Measurements from ENCODE around the gene CTLA4.

Gene CTLA4

DNA sequence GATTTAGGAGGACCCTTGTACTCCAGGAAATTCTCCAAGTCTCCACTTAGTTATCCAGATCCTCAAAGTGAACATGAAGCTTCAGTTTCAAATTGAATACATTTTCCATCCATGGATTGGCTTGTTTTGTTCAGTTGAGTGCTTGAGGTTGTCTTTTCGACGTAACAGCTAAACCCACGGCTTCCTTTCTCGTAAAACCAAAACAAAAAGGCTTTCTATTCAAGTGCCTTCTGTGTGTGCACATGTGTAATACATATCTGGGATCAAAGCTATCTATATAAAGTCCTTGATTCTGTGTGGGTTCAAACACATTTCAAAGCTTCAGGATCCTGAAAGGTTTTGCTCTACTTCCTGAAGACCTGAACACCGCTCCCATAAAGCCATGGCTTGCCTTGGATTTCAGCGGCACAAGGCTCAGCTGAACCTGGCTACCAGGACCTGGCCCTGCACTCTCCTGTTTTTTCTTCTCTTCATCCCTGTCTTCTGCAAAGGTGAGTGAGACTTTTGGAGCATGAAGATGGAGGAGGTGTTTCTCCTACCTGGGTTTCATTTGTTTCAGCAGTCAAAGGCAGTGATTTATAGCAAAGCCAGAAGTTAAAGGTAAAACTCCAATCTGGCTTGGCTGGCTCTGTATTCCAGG, at the start of gene CTLA4:
TSS of gene CTLA4 (plus strand) at position 211 of the 640 bp plus-strand sequence. CDS start at position 383, 172 bp downstream.
- no peak for FAIRE-seq

GRCh38 chr2:203818656-203819055, 48.9 kb upstream of the CTLA4 start:
- FAIRE-seq, result no peak

DNA sequence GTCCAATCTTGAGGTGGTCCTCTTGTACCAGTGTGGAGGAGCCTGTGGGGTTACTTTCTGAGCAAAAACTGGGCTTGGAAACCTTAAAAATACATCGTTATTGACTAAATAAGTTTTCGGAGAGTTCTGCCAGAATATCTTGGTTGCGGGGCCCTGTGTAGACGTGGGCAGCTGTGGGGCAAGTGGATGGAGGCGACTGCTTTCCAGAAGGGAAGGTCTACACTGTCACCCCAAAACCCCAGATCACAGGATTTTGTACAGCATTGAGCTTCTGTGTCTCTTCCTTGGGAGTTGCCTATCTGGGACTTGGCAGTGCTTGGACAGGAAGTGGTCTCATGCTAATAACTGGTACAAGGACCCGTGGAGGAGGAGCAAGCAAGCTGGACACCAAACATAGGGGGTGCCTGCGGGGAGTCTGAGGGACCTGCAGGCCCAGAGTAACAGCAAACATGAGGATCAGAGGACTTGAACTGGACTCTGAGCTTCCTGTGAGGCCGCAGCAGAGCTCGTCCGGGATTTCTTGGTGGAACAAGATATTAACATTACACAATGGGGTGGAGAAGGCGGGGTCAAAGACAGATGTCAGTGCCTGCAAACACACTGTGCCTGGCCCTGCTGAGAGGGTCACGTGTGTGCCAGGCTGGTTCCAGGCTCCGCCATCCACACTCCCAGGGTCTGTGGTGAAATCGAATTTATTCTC, 48.0 kb upstream of the CTLA4 start:
- no peak for FAIRE-seq

GRCh38 chr2:203820969-203821368, 46.6 kb upstream of the CTLA4 start:
- FAIRE-seq, result no peak

DNA sequence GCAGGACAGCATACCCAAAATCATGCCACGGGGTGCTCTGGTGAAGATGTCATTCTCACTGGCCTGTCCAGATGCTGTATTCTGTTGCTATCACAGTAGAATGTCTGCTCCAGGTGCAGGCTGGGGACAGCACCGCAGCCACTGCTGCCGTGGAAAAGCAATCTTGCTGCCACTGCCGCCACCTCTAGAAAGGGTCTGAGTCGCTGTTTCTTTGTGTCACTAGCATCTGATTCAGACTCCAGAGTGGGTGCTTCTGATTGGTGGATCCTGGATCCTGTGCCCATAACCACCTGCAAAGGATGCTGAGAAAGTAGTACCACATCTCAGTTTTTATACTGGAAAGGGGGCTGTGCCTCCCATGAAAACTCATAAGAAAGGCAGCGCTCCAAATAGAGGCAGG, 45.3 kb upstream of the CTLA4 start:
- no peak for FAIRE-seq

GRCh38 chr2:203823173-203823572, 44.4 kb upstream of the CTLA4 start:
- no peak for FAIRE-seq

DNA sequence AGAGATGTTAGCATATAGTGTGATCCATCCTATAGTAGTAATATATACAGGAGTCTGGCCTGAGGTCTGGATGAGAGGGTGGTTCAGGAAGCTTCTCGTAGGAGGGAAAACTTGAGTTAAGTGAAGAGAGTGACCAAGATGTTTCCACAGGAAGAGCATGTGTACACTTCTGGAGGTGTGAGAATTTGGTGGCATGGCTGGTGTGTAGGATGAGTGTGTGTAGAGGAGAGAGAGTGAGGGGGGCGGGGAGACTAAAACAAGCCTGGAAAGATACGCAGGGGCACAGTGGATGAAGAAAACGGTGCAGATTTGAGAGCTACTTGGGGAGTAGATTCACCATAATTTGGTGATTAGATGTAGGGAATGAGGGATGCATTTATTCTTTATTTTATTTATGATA, 43.5 kb upstream of the CTLA4 start:
- no peak for FAIRE-seq

DNA sequence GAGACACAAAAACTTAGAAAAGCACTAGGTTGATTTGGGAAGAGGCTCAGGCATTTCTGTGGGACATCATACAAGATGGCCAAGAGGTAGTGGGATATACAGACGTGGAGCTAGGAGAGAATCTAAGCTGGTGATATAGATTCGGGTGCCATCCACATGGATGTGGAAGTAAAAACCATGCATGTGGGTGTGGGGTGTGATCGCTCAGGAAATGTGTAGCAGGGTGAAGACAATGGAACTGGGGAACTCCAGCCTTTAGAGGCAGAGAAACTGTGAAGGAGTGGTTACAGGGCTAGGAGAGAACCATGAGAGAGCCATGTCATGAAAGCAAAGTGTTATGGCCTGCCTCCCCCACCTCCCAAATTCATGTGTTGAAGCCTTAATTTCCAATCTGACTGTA, 43.0 kb upstream of the CTLA4 start:
- FAIRE-seq, result no peak

- FAIRE-seq, result no peak
Observed at GRCh38 chr2:203826704-203827103, 40.9 kb upstream of the CTLA4 start.

DNA sequence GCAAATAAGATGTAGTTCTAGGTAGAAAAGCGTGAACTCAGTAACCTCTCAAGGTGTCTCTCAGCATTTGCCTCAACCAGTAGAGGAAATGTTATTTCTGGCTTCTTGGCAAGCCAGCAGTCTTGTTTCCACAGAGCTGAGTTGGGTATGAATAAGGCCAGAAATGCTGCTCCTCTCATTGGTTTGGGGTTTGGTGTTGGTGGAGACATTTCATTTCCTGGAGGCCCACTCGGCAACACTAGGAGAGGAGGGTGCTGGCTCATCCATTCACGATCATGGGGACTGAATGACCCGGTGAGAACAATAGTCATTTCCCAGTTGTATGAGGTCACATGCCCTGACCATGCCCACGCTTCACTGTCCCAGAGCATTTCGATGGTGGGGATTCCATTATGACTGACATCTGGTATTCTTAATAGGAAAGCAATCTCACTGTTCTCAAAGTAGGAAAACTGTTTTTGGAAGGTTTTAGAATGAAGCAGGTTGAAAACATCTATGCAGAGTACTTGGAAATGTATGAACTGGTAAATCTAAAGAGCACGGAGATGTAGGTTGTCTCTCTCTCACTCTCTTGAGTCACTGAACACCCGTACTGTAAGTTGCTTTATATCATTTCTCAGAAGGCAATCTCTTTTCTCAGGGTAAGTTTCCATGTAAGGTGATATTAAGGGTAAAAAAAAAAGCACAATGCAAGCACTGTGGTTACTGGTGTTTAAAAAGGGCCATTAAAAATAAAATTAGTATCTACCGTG, 37.1 kb upstream of the CTLA4 start:
- no peak for FAIRE-seq

DNA sequence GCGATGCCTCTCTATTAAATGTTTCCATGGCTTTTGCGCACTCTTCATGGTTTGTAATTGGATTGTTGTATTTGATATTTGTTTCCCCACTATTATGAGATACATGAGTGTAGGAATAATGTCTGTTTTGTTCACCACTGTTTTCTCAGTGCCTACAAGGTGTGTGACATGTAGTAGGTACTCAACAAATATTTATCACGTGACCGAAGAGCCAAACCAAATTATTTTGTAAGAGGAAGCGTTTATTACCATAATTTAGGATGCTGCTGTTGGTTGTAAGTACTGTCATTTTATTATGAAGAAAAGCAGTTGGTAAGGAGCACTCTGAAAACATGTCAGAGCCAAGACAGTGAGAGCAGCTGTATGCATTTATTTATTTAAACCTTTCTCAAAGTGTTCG, 32.2 kb upstream of the CTLA4 start:
- FAIRE-seq, result no peak

- no peak for FAIRE-seq
Observed at GRCh38 chr2:203835892-203836800, 31.4 kb upstream of the CTLA4 start.

DNA sequence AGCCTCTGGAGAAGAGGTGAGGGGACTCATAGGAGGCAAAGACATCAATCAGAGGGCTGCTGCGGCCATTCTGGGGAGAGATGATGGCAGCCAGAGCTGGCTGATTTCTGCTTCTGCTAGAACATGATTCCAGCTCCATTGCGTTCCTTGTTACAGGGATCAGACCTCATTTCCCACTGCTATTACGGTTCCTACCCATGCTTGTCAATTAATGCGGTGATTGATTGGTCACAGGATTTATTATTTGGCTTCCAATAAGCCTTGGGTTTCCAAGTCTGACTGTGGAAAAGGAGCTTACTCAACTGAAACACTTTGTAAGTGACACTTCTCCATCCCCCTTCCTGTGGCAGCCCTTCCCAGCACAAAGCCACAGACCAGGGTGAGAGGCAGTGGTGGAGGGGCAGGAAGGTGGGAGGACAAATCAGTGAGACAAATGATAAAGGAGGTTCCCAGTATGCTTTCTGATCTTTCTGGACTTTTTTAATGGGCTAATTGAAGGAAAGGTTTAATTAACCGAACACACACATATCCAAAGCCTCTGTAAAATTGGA, 26.8 kb upstream of the CTLA4 start:
- no peak for FAIRE-seq

GRCh38 chr2:203841654-203842053, 25.9 kb upstream of the CTLA4 start:
- no peak for FAIRE-seq

- FAIRE-seq, result no peak
Observed at GRCh38 chr2:203842373-203842772, 25.2 kb upstream of the CTLA4 start.

DNA sequence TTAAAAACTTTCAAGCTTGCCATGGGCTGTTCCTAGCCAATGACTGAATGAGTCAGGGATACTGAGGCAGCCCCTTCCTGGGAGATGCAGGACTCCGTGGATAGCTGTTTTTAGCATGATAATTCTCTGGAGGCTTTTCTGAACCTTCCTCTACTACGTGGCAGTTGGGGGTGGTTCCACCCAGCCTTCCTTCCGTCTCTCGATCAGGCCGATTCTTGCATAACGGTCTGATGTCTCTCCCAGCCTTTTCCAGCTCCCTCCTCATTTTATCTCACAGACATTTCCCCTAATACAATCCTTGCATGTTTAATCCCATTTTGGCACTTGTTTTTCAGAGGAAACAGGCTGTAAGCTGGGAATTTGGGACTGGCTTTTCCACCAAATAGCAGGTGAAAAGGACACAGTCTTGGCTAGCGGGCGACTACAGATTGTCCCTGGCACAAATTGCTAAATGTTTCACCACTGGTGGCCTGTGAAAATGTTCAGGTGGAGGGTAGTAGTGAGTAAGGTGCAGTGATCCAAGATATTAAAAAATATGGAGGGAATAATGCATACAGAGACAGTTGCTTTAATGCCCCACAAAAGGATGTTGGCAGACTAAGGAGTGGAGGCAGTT, 21.0 kb upstream of the CTLA4 start:
- FAIRE-seq, result no peak

DNA sequence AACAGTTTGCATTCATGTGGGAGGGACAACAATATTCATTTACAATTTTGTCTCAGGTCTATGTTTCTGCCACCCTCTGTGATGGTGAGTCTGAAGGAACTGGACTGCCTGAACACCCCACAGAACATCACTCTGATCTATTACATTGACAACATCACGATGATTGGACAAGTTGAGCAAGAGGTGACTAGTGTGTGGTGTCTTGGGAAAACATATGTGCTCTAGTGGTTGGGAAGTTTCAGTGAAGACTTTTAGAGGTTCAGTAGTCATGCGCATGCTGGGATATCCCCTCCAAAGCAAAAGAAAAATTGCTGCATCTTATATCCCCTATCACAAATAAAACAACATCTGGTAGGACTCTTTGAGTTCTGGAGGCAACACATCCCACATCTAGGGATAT, 18.6 kb upstream of the CTLA4 start:
- no peak for FAIRE-seq

DNA sequence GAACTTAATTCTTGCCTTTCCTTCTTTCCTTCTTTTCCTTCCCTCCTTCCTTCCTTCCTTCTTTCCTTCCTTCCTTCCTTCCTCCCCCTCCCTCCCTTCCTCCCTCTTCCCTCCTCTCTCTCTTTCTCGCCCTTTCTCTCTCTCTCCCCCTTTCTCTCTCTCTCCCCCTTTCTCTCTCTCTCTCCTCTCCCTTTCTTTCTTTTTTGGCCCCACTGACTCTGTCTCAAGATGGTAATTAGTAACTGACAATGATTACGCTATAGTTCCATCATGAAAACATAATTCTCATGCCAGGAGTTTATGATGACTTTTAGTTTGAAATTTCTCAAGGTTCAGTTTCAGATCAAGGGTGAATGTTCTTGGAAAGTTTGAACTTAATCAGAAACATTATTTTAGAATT, 14.8 kb upstream of the CTLA4 start:
- FAIRE-seq, result no peak

- no peak for FAIRE-seq
Observed at GRCh38 chr2:203853271-203853670, 14.3 kb upstream of the CTLA4 start.

DNA sequence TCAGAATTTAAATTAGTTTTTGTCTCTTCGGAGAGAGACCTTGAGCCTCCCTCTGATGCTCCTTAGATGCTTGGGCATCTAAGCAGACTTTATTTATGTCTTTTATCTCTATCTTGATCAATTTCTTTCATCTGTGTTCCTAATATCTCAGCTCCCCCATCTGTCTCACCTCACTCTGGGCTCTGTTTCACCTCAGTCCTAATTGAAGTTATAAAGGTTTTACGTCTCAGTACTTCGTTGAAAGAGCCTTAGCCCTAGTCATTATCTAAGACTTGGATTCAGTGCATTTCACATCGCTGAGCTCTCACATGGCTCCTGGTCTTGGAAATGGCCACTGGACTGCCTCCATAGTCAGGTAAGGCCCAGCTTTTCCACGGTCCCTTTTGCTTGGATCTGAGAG, 13.8 kb upstream of the CTLA4 start:
- FAIRE-seq, result no peak

GRCh38 chr2:203855274-203855673, 12.3 kb upstream of the CTLA4 start:
- FAIRE-seq, result no peak

DNA sequence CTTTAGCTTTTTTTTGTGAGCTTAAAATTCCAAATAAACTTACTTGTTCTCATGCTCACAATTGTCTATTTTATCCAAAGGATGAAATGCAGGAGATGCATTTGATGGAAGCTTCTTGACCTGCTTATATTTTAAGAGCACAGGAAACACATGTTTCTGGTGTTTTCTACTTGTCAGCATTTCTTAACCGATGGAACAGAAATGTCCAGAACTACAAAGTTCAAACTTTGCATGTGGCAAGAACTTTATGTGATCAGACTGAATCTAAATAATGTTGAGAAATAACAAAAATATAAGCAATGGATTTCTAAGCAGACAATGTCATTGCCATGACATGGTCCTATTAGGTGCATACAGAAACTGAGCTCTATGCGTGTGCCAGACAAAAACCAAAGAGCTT, 9.9 kb upstream of the CTLA4 start:
- FAIRE-seq, result no peak
